Mucosa of gallbladder (tissue), 1 donor: ENCODE measurements around the gene MAP1LC3A. TPM values are rescaled to one million over a fixed set of nuclear protein-coding genes. Genes with fewer than 3 reads are reported as not detected.
"Not testable (repeated sequence)": the region's sequence is repeated elsewhere in the genome, so short reads cannot be mapped to it uniquely, and the experiment has no call there.

ENCODE experiments used
- DNase-seq: peaks from one replicate; pipeline ENCODE4 v3.0.0-alpha.2; 2020; ENCODE audit warnings: low spot score
- total RNA-seq: library from RNA; stranded (reverse); gene quantifications from one replicate; pipeline ENCODE4 v1.2.1, GENCODE V29; 2021
- donor health status: DM: no; HTN: no; CAD: no.

Gene MAP1LC3A
- total RNA-seq, result 94.4 TPM

DNA sequence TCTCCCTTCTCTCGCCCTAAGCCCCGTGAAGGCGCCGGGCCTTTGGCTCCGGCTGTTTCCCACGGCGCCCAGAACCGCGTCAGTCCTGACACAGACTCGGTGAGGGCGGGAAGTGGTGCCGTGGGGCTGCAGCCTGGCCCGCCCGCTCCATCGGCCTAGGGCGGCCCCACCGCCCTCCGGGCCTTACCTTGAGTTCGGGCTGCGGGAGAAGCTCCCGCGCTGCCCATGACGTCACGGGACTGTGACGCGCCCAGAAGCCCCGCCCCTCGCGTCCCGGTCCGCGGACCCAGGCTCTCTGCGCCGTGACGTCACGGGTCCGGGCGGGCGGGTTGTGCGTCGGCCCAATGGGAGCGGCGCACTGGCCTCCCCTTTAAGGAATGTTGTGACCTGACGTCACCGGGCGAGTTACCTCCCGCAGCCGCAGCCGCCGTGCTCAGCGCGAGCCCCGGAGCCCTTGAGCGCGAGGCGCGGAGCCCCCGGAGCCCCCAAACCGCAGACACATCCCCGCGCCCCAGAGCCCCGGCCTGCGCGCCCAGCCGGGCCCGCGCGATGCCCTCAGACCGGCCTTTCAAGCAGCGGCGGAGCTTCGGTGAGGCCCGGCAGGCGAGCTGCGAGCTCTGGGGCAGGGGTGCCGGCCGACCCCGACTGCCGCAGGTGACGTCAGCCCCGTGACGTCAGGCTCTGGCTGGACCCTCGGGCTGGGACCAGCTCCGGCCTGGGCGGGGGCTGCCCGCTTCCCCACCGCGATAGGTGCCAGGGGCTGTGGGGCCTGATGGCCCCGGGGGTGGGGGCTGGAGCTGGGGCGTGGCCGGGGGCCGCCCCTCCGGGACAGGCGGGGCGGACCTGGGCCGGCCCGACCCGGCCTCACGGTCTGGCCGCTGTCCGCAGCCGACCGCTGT lies at the start of gene MAP1LC3A:
TSS of gene MAP1LC3A (plus strand) at position 399 of the 899 bp plus-strand sequence. CDS start at position 550, 151 bp downstream.
- DNase-seq, result peak; percentile 96

DNA sequence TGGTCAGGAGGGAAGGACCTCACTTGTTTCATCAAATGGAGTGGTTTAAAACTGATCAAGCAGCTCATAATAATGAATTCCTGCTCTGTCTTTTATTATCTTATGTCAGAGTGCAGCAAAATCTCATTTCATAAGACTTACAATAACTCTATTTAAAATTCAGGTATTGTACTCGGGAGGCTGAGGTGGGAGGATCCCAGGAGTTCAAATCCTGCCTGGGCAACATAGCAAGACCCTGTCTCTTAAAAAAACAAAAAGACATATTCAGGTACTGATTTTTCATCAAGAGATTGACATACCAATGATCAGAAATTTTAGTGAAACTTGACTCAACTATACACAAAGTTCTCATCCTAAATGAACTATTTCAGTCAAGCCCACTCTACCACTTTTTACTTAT lies 47.9 kb upstream of the MAP1LC3A start:
- no peak for DNase-seq

DNA sequence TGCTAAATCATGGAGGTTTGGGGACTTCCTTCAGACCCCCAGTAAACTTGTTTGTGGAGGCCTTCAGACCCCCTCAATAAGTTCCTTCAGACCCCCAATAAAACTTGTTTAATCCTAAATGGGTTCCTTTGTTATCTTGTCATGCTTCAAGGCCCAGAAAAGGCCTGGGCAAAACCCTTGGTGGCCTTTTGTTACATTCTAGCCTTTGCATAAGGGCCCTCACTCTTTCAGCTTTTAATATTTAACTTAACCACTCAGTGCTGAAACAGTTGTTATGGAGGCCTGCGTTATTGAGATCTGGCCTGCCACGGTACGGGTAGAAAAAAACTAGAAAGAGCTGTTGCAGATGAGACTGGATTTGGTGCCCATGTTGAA lies 46.6 kb upstream of the MAP1LC3A start:
- no peak for DNase-seq

DNA sequence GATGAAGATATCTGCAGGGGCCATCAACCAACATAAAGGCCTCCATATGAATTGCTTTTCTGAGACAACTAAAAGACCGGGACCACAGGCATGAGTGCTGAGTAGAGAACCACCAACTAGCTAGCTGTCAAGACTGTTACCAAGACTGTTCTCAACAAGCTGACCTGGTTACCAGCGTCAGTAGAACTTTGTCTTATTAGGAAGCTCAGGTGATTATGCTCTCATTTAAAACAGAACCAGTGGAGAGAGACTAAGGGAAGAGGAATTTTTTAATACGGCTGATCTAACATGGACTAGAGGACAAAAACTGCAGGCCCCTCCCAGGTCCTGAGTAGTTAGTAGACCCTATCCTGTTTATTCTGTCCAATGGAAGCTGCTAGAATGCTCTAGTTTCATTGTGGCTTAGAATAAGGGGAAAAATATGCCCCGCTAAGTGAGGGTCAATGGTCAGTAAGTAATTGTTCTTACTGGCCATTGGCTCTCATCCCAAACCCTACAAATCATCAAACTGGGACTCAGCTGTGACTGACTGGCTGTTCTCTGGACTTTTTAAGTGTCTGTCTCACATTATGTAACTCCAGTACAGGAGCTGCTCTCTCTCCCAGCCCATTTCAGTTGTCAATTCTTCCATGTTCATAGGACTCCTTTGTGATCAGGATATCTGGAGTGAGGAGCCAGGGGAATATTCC lies 46.1 kb upstream of the MAP1LC3A start:
- DNase-seq, result no peak

DNA sequence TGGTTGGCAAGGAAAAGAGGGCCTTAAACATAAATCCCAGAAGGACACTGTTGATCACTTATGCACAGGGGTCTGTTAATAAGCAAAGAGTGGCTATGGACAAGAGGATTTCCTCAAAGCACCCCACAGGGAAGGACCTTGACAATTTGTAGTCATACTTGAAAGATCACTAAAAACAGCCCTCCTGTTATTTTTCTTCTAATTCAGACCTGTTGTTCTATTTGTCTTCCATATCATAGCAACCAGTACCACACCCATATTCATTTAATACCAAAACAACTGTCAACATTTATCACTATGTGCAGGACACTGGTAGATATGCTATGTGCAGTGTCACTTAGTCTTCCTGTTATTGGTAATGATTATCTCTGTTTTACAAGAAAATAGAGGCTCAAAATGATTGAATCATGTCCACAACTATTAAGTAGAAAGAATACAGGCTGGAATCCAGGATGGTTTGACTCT lies 45.5 kb upstream of the MAP1LC3A start:
- DNase-seq, result no peak

DNA sequence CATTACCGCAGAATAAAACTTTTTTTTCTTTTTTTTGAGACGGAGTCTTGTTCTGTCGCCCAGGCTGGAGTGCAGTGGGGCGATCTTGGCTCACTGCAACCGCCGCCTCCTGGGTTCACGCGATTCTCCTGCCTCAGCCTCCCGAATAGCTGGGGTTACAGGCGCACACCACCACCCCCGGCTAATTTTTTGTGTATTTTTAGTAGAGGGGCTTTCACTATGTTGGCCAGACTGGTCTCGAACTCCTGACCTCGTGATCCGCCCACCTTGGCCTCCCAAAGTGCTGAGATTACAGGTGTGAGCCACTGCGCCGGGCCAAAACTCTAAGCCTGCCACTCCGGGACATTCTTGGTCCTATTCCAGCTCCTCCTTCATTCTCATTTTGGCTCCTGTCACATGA lies 44.5 kb upstream of the MAP1LC3A start:
- DNase-seq, result not testable (repeated sequence)

DNA sequence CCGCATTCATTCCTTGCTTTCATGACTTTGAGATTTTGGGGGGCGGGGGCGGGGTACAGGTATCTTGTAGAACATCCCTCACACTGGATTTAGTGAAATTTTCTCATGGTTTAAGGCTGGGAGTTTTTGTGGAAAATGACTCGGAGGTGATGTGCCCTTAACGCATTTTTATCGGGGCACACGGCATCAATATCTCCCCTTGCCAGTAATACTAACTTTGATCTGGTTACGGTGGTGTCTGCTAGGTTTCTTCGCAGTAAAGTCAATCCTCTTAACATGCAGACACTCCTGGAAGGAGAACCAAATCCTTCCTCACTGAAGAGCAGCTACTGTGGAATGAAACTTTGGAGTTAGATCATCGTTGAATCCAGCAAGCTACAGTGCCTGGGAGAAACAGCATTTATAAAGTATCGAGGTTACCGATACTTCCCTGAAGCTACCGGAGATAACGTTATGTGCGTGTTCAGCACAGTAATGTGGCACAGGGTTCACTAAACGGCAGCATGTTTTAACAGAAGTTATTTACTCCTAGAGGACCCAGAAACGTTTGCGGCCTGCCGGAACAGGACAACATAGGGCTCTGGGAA lies 43.5 kb upstream of the MAP1LC3A start:
- no peak for DNase-seq

DNA sequence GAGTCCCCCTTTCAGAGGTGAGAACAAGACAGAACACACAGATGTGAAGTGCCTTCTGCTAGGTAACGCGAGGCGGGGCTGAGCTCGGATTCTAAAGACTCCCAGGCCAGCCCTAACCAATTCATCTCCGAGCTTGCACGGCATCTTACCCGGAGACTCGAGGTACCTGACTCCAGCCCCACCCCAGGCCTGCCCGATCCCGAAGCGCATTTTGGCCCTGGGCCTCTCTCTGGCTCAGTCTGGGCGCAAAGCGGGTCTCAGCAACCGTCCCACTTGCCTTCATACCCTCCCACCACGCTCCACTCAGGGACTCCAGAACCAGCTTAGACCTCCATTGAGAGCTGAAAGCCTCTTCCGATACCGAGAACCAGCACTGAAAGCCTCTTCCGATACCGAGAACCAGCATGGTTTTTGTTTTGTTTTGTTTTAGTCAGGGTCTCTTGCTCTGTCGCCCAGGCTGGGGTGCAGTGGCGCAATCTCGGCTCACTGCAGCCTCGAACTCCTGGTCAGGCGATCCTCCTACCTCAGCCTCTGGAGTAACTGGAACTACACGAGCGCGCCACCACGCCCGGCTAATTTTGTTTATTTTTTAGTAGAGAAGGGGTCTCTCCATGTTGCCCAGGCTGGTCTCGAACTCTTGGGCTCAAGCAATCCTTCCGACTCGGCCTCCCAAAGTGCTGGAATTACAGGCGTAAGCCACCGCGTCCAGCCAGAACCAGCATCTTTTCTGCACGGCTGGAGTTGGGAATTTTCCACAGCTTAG lies 42.9 kb upstream of the MAP1LC3A start:
- DNase-seq, result peak; percentile 58

DNA sequence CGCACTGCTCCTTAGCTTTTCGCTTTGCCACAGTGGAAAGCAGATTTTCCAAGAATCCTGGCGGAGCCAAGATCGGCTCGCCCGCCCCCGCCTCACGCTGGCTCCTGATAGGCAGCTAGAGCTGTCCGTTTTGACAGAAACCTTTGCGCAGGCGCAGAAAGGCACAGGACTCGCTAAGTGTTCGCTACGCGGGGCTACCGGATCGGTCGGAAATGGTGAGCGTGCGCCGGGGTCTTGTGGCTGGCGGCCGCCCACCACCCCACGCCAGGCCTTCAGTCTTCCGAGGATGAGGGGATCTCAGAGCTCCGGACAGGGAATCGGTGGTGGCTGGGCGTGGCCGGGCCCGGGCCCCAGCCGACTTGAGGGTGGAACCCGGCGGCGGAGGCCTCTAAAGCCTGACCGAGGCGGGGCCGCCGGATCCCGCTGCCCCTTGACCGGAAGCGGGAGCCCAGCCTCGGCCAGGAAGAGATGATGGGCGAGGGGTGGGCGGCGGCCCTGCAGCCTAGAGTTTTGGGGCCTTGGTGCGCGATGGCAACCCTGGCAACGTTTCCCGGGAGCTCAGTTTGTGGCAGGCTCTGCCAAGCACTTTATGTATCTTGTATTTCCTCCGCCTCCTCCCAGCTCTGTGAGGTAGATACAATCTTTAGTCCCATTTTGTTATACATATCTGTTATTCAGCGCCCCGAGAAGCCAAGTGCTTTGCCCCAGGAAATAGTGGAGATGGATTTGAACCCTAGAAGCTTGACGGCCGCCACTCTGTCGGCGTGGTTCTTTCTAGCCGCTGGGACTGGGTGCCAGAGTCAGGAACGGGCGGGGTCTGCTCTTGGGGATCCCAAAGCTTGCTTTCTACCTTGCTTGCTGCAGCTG lies 42.0 kb upstream of the MAP1LC3A start, which contains the start of gene DYNLRB1:
TSS of gene DYNLRB1 (plus strand) at position 176 of the 867 bp plus-strand sequence. CDS start at position 213, 37 bp downstream.
- DNase-seq, result peak; percentile 98

DNA sequence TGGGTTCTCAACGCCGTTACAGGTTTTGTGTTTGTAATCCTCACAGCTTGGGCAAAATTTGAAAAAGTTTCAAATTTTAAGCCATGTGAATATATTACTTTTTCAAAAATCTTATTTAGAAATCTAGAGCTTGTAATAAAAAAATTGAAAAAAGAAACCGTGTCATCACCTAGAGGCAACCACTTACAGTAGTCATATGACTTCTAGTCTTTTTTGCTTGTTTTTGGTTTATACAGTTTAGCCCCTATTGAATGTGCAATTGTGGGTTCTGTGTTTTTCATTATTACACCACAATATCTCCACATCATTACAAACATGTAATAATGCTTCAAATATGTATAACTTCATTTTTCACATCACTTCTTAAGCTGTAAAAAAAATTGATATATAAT lies 41.4 kb upstream of the MAP1LC3A start:
- DNase-seq, result no peak

DNA sequence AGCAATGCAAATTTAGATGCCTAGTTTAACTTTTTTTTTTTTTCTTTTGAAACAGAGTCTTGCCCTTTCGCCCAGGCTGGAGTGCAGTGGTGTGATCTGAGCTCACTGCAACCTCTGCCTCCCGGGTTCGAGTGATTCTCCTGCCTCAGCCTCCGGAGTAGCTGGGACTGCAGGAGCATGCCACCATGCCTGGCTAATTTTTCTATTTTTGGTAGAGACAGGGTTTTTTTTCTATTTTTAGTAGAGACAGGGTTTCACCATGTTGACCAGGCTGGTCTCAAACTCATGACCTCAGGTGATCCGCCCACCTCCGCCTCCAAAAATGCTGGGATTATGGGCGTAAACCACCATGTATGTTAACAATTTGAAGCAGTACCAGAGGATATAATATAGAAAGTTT lies 39.7 kb upstream of the MAP1LC3A start:
- DNase-seq, result not testable (repeated sequence)

DNA sequence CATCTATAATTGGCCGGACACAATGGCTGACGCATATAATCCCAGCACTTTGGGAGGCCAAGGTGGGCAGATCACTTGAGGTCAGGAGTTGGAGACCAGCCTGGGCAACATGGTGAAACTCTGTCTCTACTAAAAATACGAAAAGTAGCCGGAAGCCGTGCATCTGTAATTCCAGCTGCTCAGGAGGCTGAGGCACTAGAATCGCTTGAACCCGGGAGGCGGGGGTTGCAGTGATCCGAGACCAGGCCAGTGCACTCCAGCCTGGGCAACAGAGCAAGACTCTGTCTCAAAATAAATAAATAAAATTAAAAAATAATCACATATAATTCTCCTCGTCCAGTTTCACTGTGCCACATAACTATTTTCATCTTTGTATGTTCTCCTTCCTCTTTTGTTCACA lies 38.7 kb upstream of the MAP1LC3A start:
- DNase-seq, result not testable (repeated sequence)

DNA sequence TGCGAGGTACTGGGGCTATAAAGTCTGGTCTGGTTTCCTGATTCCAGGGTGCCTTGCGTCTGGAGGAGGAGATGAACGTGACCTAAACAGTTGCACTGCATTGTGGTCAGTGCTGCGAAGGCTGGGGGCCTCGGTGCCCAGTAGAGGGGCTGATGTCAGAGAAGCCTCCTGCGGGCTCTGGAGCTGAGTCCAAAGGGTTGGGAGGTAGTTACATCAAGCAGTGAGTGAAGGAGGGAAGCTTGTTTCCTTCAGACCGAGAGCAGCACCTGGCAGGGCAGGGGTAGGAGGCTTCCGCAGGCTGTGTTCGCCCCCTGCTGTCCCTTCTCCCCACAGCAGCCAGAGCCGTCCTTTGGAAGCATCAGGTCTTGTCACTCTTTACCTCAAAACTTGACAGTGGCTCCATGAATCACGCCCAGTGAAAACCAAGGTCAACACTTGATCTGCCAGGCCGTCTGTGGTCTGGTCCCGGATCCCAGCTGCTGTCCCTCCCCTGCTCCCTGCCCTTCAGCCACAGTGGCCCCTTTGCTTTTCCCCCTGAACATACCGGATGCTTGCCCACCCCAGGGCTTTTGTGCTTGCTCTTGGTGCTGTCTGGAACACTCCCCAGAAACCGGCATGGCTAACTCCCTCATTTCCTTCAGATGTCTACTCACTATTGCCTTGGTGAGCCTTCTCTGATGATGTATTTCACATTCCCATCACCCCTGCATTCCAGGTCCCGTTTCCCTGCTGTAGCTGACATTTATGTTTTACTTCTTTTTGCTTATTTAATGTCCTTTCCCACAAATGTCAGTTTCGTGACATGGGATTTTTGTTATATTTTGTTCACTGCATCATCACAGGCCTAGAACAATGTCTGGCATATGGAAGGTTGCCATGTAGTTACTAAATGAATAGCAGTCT lies 35.3 kb upstream of the MAP1LC3A start:
- DNase-seq, result peak; percentile 28

DNA sequence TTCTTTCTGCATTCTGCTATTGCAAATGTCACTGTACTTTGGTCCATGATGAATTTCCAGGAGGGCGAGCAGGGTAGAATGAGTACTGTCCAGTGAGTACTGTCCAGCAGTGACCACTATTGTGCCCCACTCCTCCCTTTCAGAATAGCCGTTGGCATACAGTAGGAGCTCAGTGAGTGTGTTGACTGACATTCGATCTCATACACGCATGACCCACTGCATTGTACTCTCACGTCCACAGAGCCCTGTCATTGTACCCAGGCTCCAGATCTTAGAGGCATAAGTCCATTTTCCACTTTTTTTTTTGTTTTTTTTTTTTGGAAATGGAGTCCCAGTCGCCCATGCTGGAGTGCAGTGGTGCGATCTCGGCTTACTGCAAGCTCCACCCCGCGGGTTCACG lies 34.1 kb upstream of the MAP1LC3A start:
- DNase-seq, result no peak

DNA sequence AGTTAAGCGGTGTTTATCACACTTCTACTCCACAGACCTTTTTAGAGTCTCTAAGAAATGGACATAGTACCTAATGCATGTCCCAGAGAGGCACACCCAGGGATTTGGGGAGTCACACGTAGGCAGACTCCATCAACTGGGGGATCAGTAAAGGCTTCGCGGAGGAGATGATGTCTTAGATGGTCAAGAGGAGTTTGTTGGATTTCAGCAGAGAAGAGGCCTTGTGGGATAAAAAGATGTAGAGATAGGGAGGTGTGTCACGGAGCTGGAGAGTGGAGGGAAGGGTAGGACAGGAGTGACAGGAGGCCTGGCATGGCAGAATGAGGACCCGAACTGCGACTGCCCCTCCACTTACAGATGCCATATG lies 33.2 kb upstream of the MAP1LC3A start:
- DNase-seq, result no peak

DNA sequence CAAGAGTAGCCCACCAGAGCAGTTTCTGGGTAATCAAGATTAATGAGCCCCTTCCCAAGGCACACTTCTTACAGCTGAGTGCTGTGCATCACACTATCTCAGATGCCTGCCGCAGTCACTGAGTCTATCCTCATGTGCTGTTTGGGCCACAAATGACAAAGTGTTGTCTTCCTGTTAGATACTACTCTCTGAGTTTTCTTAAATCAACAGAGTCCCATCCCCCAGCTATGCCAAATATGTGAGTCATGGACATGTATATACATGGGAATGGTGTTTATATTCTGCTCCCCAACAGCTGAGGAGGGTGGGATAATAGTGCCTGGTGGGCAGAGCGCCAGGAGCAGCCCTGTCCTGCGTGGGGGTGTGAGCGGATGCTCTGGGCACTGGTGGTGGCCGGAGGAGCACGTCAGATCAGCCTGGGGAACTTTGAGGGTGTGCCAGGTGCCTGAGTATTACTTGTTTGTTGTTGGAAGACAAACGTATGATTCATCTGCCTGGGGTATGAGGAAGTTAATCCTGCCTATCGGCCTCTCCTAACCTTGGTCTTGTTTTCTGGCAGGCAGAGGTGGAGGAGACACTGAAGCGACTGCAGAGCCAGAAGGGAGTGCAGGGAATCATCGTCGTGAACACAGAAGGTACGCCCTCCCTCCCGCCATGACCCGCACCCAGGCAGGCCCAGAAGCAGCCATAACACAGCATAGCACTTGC lies 32.7 kb upstream of the MAP1LC3A start:
- peak; percentile 90 for DNase-seq

DNA sequence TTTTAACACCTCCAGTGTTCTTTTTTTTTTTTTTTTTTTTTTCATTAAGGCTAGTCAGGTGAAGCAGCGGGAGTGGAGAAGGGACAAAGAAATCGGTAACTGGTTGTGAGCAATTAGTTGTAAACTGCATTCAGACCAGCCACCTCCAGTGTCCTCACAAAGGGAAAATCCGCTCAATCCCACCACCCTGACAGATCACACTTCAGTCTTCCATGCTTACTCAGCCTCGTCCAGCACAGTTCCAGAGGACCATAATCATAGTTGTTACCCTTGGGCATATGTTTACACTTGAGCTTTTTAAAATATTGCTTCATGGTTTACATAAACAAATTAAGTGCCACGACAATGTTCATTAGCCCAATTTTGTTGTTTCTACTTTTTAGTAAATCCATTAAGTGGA lies 32.1 kb upstream of the MAP1LC3A start:
- DNase-seq, result no peak

DNA sequence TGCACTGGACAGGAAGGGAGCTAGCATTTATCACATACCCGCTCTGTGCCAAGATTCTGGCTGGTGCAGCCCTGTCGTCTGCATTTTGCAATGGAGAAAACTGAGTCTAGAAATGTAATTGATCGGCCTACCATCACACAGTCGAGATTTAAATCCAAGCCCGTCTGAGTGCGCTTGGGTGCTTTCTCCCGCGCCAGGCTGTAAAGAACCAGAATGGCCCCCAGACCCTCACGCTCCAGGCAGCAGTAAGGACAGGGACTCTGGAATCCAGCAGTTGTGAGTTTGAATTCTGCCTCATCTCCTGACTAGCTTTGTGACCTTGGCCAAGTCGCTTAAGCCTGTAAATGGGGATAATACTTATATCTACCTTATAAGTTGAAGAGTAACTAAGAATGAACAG lies 31.5 kb upstream of the MAP1LC3A start:
- DNase-seq, result no peak

DNA sequence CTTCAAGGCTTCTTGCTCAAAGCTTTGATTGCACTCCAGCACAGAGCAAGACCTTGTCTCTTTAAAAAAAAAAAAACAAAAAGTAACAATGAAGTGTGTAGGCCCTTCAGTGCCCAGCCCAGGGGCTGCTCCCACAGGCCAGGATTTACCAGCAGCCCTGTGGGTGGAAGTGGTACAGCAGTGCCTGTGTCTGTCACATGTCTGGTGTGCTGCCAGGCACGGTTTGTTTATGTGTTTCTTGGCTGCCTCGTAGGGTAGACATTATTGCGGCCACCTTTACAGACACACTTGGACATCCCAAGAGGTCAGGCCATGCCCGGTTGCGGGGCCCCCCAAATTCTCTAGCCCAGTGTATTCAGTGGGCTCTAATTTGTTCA lies 29.6 kb upstream of the MAP1LC3A start:
- peak; percentile 26 for DNase-seq
